NCI-H1417 (cell line): ENCODE data around the gene BICD1.
"Not testable (repeated sequence)": the region's sequence is repeated elsewhere in the genome, so short reads cannot be mapped to it uniquely, and the experiment has no call there.

ENCODE experiments used
- DNase-seq, 3 experiments: peaks; one replicate each; lab custom pipeline; 2025; lab: John Stamatoyannopoulos, UW

The BICD1 gene

GRCh38 chr12:32248441-32249140 is 141.9 kb downstream of the BICD1 start:
- no peak for DNase-seq

- DNase-seq, result no peak
Measured at GRCh38 chr12:32249777-32250176, 143.1 kb downstream of the BICD1 start.

DNA sequence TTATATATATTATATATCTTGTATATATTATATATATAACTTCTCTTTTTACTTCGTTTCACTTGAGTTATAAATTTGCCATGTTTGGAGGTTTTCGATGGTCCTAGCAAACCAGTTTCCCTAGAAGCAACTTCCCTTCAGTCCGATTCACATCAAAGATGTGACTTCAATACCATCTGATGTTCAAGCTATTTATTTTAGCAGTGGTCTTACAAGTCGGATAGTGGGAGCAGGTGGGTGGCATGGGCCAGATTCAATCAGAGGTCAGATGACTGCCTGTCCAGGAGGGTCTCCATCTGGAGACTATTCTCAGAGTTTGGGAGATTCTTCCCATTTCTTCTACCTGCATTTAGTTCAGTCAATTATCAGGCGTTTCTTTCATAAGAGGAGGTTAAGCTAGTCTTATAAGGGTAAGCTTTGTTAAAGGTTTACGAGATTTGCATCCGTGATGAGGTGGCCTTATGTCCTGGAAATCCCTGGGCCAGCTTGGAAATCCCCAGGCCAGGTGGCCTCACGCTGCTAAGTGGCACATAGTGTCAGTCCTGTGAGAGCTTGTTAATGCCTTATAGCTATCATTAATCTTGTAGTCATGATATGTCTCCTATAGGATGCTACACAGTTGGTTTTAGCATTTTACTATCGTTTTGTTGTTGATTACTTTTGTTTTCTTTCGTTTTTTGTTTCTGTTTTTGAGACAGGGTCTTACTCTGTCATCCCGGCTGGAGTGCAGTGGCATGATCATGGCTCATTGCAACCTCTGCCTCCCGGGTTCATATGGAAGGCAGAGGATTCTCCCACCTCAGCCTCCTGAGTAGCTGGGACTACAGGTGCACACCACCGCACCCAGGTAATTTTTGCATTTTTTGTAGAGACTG is 145.8 kb downstream of the BICD1 start:
- DNase-seq, result no peak

- DNase-seq, result no peak
Measured at GRCh38 chr12:32253154-32253790, 146.6 kb downstream of the BICD1 start.

DNA sequence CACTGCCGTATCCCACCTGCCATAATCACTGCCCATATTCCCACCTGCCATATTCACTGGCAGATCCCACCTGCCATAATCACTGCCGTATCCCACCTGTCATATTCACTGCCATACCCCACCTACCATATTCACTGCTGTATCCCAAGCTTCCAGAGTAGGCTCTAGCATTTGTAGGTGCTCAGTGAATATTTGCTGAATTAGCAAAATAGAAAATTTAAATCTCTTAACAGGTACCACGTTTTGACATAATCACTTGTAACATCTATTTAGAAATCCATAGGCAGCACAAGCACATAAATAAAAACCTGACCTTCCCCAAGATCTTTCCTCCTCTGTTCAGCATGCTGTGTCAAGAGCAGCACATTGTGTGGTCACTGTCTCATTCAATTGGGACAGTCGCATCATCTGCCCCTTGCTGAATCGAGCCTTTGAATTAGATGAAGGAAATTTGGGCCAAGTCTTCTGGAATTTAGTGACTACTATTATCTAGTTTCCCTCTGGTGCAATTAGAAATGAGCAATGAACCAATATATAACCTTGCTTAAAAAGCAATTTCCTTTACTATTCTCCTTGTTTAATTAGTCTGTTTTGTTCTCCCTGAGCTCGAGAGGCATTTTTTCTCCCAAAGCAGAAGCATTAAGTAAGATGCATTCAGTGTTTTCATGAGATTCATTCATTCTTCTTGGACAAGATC is 147.8 kb downstream of the BICD1 start:
- no peak for DNase-seq

DNA sequence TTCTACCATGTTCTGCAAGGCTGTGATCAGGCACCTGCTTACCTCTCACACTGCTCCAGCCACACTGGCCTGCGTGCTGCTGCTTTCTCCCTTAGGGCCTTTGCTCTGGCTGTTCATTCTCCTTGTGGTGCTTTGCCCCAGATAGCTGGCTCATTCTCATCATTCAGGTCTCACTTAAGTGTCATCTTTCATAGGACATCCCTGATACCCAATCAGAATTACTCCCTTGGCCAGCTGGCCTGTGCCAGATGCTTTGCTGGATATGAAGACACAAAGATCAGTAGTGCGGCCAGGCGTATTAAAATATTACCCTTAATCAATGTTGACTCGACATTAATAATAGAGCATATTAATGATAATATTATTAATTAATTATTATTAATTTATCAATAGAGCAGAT is 148.9 kb downstream of the BICD1 start:
- no peak for DNase-seq

GRCh38 chr12:32257695-32258496 is 151.2 kb downstream of the BICD1 start:
- no peak for DNase-seq

GRCh38 chr12:32260696-32261095 is 154.0 kb downstream of the BICD1 start:
- no peak for DNase-seq

GRCh38 chr12:32261638-32262037 is 155.0 kb downstream of the BICD1 start:
- no peak for DNase-seq

- peak in 1 of 3 experiments; percentile 12 for DNase-seq
Measured at GRCh38 chr12:32264961-32265360, 158.3 kb downstream of the BICD1 start.

- DNase-seq, result no peak
Measured at GRCh38 chr12:32265456-32265855, 158.8 kb downstream of the BICD1 start.

GRCh38 chr12:32265951-32266350 is 159.3 kb downstream of the BICD1 start:
- DNase-seq, result no peak

DNA sequence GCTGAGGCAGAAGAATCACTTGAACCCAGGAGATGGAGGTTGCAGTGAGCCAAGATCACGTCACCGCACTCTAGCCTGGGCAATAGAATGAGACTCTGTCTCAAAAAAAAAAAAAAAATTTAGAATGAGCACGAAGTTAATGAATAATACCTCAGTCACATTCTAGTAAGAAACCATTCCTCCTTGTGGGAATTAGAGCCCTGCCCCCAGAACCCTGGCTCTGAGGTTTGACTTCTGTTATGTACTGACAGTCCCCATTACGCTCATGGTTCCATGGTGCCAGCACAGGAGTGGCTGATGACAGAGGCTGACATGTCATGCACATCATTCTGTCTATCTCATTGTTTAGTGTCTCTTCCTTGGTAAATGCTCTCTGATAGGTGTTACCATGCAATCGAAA is 160.1 kb downstream of the BICD1 start:
- DNase-seq, result no peak

GRCh38 chr12:32270818-32271710 is 164.4 kb downstream of the BICD1 start:
- DNase-seq, result peak in 1 of 3 experiments; percentile 30

DNA sequence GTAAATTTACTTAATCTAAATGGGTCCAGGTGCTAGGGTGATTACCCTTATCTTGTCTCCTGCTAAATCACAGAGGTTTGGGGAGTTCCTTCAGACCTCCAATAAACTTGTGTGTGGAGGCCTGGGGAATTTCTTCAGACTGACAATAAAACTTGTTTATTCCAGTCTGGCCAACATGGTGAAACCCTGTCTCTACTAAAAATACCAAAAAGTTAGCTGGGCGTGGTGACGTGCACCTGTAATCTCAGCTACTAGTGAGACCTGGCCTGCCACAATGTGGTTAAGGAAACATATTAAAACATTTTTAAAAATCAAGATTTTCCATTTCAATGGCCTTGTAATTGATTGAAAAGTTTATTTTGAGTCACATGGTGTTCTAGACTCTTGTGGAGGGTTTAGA is 165.8 kb downstream of the BICD1 start:
- no peak for DNase-seq

GRCh38 chr12:32273063-32273522 is 166.4 kb downstream of the BICD1 start:
- DNase-seq, result peak in 1 of 3 experiments; percentile 28

DNA sequence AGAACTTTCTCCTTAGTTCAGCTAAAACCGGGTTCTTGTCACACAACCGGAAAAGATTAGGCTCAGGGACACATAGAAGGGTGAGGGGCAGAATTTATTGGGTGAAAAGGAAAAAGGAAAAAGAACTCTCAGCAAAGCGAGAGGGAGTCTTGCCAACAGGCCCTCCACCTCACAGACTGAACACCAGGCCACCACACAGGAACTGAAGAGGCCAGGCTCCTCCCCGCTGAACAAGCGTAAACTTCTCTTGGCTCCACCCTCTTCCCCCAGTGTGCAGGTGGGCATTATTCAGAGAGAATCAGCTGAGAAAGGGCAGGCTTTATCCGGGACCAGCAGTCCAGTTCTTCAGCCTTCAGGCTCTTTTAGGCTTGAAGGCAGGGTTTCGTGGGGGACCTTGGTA is 167.1 kb downstream of the BICD1 start:
- peak in 2 of 3 experiments; percentile 16 to 23 for DNase-seq

DNA sequence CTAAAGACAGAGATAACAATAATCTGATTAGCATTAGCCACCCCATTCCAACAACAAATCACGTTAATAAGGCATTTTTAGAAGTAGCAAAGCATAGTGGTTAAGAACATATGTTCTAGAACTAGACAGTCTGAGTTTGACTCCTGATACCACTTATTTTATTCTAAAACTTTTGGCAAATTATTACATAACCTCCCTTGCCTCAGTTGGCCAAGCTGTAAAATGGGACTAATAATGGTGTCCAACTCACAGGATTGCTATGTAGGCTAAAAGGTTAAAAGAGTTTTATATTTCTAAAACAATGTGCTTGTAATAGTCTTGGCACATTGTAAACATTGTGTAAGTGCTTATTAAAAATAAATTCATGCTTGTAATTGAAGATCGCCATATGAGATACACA is 168.0 kb downstream of the BICD1 start:
- DNase-seq, result no peak

GRCh38 chr12:32275520-32275919 is 168.9 kb downstream of the BICD1 start:
- not testable (repeated sequence) for DNase-seq

DNA sequence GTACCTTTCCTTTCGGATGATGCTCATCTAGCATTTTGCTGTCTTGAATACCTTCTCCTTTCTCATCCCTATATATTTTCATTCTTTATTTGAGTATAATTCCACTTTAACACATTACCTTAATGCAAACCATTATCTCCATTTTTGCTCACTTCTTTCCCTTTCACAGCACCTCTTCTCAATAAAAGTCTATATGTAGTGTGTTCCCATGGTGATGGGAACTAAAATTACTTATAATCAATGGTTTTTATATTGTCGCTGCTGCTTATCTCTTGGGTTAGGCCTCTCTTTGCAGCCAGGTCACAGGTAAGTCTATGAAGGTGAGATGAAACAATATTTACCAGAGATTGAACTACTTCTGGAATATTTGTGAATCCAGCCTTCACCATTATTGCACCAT is 171.1 kb downstream of the BICD1 start:
- no peak for DNase-seq
